HG03064 (cell line): ENCODE measurements around the gene PTPN2.
A peak's percentile ranks its signal among the peaks of the same experiment; 100 is the strongest.

Experiments
- ATAC-seq: cut with Tn5 transposase; IDR thresholded peaks from one replicate; pipeline ENCODE4 v1.9.1; 2021; ENCODE audit warnings: low read depth; ENCODE audit not compliant: unreplicated experiment

PTPN2 gene

GRCh38 chr18:12861637-12862036 is 22.4 kb downstream of the PTPN2 start:
- ATAC-seq, result no peak

DNA sequence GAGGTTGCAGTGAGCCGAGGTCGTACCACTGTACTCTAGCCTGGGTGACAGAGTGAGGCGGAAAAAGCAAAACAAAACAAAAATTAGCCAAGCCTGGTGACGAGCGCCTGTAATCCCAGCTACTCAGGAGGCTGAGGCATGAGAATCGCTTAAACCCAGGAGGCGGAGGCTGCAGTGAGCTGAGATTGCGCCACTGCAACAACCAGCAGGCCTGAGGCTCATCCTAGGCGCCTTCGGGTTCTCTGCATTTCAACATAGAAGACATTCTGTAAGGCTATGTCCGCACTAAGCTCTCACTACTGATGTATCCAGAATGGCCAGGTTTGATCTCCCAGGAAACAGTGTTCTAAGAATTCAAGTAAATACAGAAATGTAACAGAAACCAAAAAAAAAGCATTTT is 23.5 kb downstream of the PTPN2 start:
- no peak for ATAC-seq

- ATAC-seq, result no peak
Observed at GRCh38 chr18:12858991-12859390, 25.0 kb downstream of the PTPN2 start.

DNA sequence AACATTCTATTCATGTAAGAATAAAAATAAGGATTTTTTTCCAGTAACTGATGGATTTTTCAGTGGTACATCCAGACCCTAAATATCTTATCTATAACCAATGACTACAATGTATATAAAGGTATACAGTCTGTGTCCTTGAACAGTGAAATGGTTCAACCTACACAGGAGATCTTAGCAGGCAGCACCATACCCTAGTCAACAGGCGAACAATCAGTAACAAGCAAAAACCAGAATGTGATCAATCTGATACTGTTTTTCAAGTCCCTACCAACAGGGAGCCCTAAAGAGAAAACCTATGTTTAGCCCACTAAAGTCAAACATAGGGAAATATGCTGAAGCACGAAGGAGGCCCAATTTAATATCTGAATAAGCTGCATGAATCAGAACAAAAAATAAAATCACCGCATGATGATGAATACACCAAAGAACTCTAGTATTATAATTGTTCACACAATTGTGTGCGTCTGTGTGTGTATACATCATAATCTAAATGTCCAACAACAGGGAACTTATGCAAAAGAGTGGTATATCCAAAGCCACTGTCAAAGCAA is 26.0 kb downstream of the PTPN2 start:
- no peak for ATAC-seq

DNA sequence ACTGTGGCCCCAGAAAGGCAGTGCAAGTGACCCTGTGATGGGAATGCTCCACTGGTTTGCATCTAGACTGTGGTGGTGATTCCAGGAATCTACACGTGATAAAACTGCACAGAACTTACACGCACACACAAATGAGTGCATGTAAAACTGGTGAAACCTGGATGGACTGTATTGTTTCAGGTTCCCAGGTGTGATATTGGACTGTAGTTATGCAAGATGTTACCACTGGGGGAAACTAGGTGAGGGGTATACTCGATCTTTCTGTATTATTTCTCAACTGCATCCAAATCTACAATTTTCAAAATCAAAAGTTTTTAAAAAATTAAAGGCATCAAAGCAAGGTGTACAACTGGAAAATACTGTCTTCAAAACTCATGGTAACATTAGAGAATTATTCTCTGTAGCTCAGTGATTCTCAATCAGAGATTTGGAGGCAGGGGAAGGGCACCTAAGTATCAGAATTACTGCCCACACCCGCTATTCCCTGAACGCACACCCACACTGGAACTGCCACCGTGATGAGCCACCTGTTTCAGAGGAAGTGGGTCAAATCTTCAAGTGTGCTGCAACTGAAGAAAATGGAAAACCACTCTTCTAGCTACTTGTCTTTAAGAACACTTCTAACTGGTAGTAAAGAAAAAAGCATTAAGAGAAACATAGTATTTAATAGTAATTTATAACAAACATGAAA is 26.7 kb downstream of the PTPN2 start:
- no peak for ATAC-seq

DNA sequence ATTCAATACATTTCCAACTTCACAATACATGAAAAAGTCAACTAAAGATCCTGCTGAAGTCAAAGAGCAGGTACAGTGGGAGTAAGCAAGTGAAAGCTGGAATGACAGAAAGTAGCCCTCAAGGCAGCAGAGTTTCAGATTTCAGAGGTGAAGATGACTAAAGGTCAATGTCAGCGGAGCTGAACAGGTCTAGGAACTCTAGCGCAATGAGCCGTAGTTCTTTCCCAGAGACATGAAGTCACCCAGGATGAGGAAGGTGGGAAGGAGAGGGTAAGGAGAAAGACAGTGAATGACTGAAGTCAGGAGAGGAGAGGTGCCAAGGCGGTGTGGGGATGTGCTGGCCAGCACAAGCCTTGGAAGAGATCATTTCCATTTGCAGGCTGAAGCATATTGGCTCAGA is 28.1 kb downstream of the PTPN2 start:
- no peak for ATAC-seq

GRCh38 chr18:12852566-12853315 is 31.3 kb downstream of the PTPN2 start:
- ATAC-seq, result no peak

DNA sequence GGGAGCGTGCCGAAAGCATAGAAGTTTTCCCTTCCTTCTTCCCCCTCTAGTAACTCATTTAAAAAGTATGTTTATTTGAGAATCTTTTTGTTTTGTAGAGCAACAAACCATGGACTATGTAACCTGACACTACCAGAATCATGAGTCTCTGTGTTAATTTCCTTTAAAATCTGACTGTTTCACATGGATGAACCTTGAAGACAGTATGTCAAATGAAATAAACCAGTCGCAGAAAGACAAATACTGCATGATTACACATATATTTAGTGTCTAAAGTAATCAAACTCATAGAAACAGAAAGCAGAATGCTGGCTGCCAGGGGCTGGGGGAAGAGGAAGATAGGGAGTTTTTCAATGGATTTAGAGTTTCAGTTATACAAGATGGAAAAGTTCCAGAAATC is 32.3 kb downstream of the PTPN2 start:
- ATAC-seq, result no peak

DNA sequence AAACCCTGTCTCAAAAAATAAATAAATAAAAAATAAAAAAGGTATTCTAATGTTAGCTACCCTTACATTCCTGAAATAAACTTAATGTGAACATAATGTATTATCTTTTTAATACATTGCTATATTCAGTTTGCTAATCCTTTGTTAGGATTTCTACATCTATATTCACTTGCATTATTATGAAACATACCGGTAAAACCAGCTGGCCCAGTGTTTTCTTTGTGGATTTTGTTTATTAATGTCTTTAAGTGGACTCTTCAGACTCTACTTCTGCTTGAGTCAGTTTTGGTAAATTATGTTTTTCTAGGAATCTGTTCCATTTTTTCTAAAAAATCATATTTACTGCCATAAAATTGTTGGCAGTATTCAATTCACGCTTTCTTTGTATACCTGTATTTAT is 34.5 kb downstream of the PTPN2 start:
- no peak for ATAC-seq

GRCh38 chr18:12848405-12848804 is 35.6 kb downstream of the PTPN2 start:
- ATAC-seq, result no peak

DNA sequence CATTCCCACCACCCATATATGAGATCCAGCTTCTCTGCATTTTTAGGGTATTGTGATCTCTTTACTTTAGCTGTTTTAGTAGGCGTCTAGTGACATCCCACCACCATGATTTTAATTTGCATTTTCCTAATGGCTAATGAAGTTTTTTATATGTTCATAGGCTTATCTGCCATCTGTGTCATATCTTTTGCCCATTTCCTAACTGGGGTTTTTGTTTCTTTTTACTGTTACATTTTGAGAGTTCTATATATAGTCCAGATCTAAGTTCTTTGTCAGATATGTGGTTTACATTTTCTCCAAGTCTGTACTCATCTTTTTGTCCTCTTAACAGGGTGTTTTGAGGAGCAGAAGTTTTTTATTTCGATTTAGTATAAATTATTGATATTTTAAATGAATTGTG is 39.6 kb downstream of the PTPN2 start:
- ATAC-seq, result no peak

GRCh38 chr18:12843420-12844350 is 40.4 kb downstream of the PTPN2 start:
- ATAC-seq, result no peak

DNA sequence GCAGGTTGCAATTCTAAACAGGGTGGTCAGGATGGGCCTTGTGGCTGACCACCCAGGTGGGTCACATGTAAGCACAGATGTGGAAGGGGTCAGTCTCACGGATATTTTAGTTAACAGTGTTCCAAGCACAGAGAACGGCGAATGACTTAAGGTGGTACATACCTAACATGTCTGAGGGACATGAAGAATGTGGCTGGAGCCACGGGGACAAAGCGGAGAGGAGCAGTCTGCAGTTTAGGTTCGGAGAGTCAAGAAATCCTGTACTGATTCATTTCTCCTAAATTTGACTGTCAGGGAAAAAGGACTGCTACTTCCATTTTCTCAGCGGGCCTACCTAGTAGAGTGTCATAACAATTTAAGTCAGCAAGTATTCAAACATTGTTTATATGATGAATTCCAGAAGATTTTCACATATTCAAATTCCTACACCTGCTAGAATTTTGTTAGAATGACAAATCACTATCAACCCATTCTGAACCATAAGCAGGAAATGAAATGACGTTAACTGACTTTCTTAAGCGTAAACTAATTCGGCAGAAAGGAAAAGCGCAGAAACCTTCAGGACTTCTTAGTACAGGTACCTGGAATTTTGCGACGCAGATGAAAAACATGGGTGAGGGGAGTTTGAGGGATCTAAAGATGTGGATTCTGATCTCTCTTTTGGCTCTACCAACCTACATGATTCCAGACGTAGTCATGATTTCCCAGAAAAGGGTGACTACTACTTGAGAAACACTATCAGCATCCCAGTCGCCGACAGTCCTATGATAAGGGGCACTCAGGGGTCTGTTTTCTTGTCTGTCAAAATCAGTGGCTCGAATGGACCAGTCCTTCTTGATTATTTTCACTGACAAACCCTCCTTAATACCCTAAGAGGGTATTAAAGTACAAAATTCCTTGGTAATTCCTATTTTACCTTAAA is 41.3 kb downstream of the PTPN2 start:
- no peak for ATAC-seq

GRCh38 chr18:12841070-12841469 is 43.0 kb downstream of the PTPN2 start:
- no peak for ATAC-seq

- ATAC-seq, result no peak
Observed at GRCh38 chr18:12840382-12840781, 43.7 kb downstream of the PTPN2 start.

GRCh38 chr18:12839526-12840196 is 44.4 kb downstream of the PTPN2 start:
- peak; percentile 64 for ATAC-seq

DNA sequence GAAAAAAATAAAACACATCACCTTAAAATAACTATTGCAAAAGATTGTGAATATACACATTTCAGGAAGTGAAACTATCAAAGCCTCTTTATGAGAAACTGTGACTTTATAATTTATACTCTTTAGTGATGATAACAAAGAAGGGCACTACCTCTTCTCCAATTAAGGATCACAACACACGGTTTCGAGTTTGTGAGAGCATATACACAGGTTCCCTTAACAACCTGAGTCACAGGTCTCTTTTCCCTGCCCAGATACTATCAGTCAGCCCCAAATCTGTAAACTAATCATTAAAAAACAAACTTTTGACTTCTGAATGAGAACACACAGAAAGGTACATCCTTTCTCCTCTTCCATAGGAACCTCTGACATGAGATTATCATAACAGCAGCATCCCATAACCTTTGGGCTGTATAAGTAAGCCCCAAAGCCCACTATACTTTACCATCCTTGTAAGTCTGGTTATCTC is 44.9 kb downstream of the PTPN2 start:
- peak; percentile 23 for ATAC-seq

DNA sequence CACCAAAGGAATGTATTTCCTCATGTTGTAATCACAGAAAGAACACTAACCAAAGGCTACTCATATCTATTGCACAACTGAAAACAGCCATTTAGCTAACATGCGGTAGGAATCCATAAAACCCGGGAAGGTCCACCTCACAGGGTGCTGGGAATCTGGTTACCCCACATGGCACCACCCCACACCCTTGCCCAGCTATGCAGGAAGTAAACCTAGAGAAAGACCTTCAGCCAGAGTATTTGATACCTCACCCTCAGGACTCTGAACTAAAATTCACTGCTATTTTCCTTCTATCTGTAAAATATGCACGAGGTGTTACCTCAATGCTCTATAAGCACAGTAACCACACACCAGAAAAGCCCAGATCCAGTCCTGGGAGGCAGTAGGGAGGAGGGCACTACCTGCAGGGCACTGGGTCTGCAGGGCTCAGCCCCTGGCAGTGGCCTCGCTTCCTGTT is 45.8 kb downstream of the PTPN2 start:
- ATAC-seq, result no peak

GRCh38 chr18:12837747-12838146 is 46.3 kb downstream of the PTPN2 start:
- ATAC-seq, result no peak
